ENCODE results near the gene TBC1D22A. TPM values are rescaled to one million over a fixed set of nuclear protein-coding genes. Genes with fewer than 3 reads are reported as not detected.

The TBC1D22A gene
- total and polyA plus RNA-seq, 8 donors = 13.3 to 53.1 (median 21.5) TPM

- H3K27me3 ChIP-seq = no peaks in the 10 kb centered on the region
- H3K27ac ChIP-seq = no peak overlapping the region
- TF ChIP-seq POLR2AphosphoS5 (IDR thresholded peaks at IDR 0.05) (no peak), POLR2A (IDR thresholded peaks at IDR 0.05) (no peak), EP300 (IDR thresholded peaks at IDR 0.05) (no peak), CTCF (IDR thresholded peaks at IDR 0.05) (no peak)
- peaks cover 4 to 44% (median 29%) of the 10 kb centered on the region in 4 donors for H3K36me3 ChIP-seq
- no peaks in the 10 kb centered on the region for H3K9me3 ChIP-seq
- DNase-seq = no peak
- peaks cover 3 to 17% (median 9%) of the 10 kb centered on the region in 4 donors for H3K4me1 ChIP-seq
- intact Hi-C loops (cut with DNase I; ENCODE audit: low total_unique reads) = no loop called here
- no peak overlapping the region for H3K4me3 ChIP-seq
- whole genome bisulfite sequencing, 5 donors = 93 to 98% (median 96%) methylated on average over 12 of the region's 12 CpGs
Observed at GRCh38 chr22:46998331-46998730, 235.9 kb downstream of the TBC1D22A start.

GRCh38 chr22:47000256-47000655, 237.8 kb downstream of the TBC1D22A start:
- H3K4me1 ChIP-seq = no peaks in the 10 kb centered on the region
- H3K27me3 ChIP-seq = no peaks in the 10 kb centered on the region
- H3K27ac ChIP-seq = no peak overlapping the region
- DNase-seq = no peak
- peaks cover 4 to 37% (median 26%) of the 10 kb centered on the region in 4 donors for H3K36me3 ChIP-seq
- TF ChIP-seq EP300 (IDR thresholded peaks at IDR 0.05) (no peak), POLR2AphosphoS5 (IDR thresholded peaks at IDR 0.05) (no peak), CTCF (IDR thresholded peaks at IDR 0.05) (no peak), POLR2A (IDR thresholded peaks at IDR 0.05) (no peak)
- H3K4me3 ChIP-seq = no peak overlapping the region
- no peaks in the 10 kb centered on the region for H3K9me3 ChIP-seq
- 86 to 91% (median 89%) methylated on average over 11 of the region's 11 CpGs for WGBS, 5 donors
- intact Hi-C loops (cut with DNase I; ENCODE audit: low total_unique reads) = no loop called here

GRCh38 chr22:47000888-47001287, 238.4 kb downstream of the TBC1D22A start:
- 81 to 89% (median 85%) methylated on average over 4 of the region's 4 CpGs for WGBS, 5 donors
- Histone ChIP-seq H3K9me3 (no peaks in the 10 kb centered on the region), H3K27ac (no peak overlapping the region), H3K36me3 (peaks cover 3 to 30% (median 20%) of the 10 kb centered on the region in 4 donors), H3K27me3 (no peaks in the 10 kb centered on the region), H3K4me3 (no peak overlapping the region), H3K4me1 (no peaks in the 10 kb centered on the region)
- intact Hi-C loops (cut with DNase I; ENCODE audit: low total_unique reads) = no loop called here
- DNase-seq = no peak
- TF ChIP-seq POLR2AphosphoS5 (IDR thresholded peaks at IDR 0.05) (no peak), EP300 (IDR thresholded peaks at IDR 0.05) (no peak), CTCF (IDR thresholded peaks at IDR 0.05) (no peak), POLR2A (IDR thresholded peaks at IDR 0.05) (no peak)

- H3K27me3 ChIP-seq = no peaks in the 10 kb centered on the region
- WGBS, 5 donors = 88 to 94% (median 93%) methylated on average over 9 of the region's 9 CpGs
- DNase-seq = no peak
- TF ChIP-seq EP300 (IDR thresholded peaks at IDR 0.05) (no peak), POLR2A (IDR thresholded peaks at IDR 0.05) (no peak), CTCF (IDR thresholded peaks at IDR 0.05) (no peak), POLR2AphosphoS5 (IDR thresholded peaks at IDR 0.05) (no peak)
- H3K27ac ChIP-seq = no peak overlapping the region
- peaks cover 0 to 29% (median 17%) of the 10 kb centered on the region in 4 donors for H3K36me3 ChIP-seq
- H3K9me3 ChIP-seq = no peaks in the 10 kb centered on the region
- no peak overlapping the region for H3K4me3 ChIP-seq
- no peaks in the 10 kb centered on the region for H3K4me1 ChIP-seq
- intact Hi-C loops (cut with DNase I; ENCODE audit: low total_unique reads) = no loop called here
Observed at GRCh38 chr22:47001288-47001687, 238.8 kb downstream of the TBC1D22A start.
